Caco-2 (cell line): ENCODE measurements around the gene PLA2G2D. TPM values are rescaled to one million over a fixed set of nuclear protein-coding genes. Genes with fewer than 3 reads are reported as not detected.

Experiments used
- BruUV-seq: library from RNA; stranded (reverse); fragments of 400-500 nt; replicated peaks from 2 replicates; lab custom pipeline; 2021; lab: Mats Ljungman, UMichigan
- CTCF ChIA-PET: fragments of 300-600 bp; sonication (Branson Sonifier 250); formaldehyde crosslinking; loops from one replicate; lab custom pipeline; 2022; ENCODE audit warnings: antibody characterized with exemption; lab: Charles Lee
- POLR2A ChIA-PET: fragments of 300-600 bp; sonication (Branson Sonifier 250); formaldehyde crosslinking; loops from one replicate; lab custom pipeline; 2022; ENCODE audit warnings: antibody characterized with exemption; lab: Charles Lee
- DNase-seq, 2 experiments: peaks; one replicate each; pipeline versions ENCODE4 v3.0.0 to v3.0.0-alpha.2; 2020 to 2022
- H3K27me3 ChIP-seq: replicated peaks from 2 replicates; pipeline ENCODE4 v1.6.0; 2011; ENCODE audit warnings: low read length; ENCODE audit not compliant: control insufficient read depth, insufficient read depth
- H3K36me3 ChIP-seq: 2 replicates; pipeline ENCODE4 v1.5.1; 2011; ENCODE audit warnings: low read length; ENCODE audit not compliant: control insufficient read depth, insufficient read depth
- H3K4me1 ChIP-seq: fragments of 250-450 bp; sonication (Bioruptor Pico); 2 replicates; pipeline ENCODE4 v1.5.1; 2020; ENCODE audit warnings: mild to moderate bottlenecking
- H3K4me3 ChIP-seq: 2 replicates; pipeline ENCODE4 v1.5.1; 2011; ENCODE audit warnings: low read depth, mild to moderate bottlenecking, control low read depth, low read length
- H3K9me3 ChIP-seq: fragments of 250-450 bp; sonication (Bioruptor Pico); 2 replicates; pipeline ENCODE4 v1.5.1; 2020; ENCODE audit warnings: mild to moderate bottlenecking, moderate library complexity
- H3K27ac Mint-ChIP-seq: one replicate; pipeline ENCODE4 v1.8.0; 2022; ENCODE audit warnings: mixed read lengths; ENCODE audit not compliant: unreplicated experiment
- H3K27me3 Mint-ChIP-seq: one replicate; pipeline ENCODE4 v1.8.0; 2022; ENCODE audit warnings: mixed read lengths; ENCODE audit not compliant: insufficient read depth, unreplicated experiment
- H3K36me3 Mint-ChIP-seq: one replicate; pipeline ENCODE4 v1.8.0; 2022; ENCODE audit warnings: mild to moderate bottlenecking, mixed read lengths; ENCODE audit not compliant: insufficient read depth, unreplicated experiment
- H3K4me1 Mint-ChIP-seq: one replicate; pipeline ENCODE4 v1.8.0; 2022; ENCODE audit warnings: low read depth, mixed read lengths; ENCODE audit not compliant: unreplicated experiment
- H3K4me3 Mint-ChIP-seq: one replicate; pipeline ENCODE4 v1.8.0; 2022; ENCODE audit warnings: mild to moderate bottlenecking, moderate library complexity, mixed read lengths; ENCODE audit not compliant: unreplicated experiment
- H3K9me3 Mint-ChIP-seq: one replicate; pipeline ENCODE4 v1.8.0; 2022; ENCODE audit warnings: mixed read lengths; ENCODE audit not compliant: unreplicated experiment
- CTCF ChIP-seq, 2 experiments: fragments of 200-600 bp in 1 of 2; IDR thresholded peaks; 1 replicate in 1 of 2; 2 replicates in 1 of 2; pipeline versions ENCODE4 v1.5.1 to v1.8.0; 2011 to 2022; ENCODE audit warnings: antibody characterized with exemption in 1 of 2, control low read depth in 1 of 2, inconsistent platforms in 1 of 2, low read depth in 1 of 2, low read length in 1 of 2, mild to moderate bottlenecking in 1 of 2, moderate library complexity in 1 of 2; ENCODE audit not compliant: insufficient read depth in 1 of 2, severe bottlenecking in 1 of 2, unreplicated experiment in 1 of 2
- intact Hi-C: fragments of 100-400 bp; cut with micrococcal nuclease; formaldehyde crosslinking; loops from one replicate; pipeline ENCODE4 v1.10.0; 2022; ENCODE audit not compliant: unreplicated experiment
- total RNA-seq: library from RNA; stranded (reverse); gene quantifications from 2 replicates; pipeline ENCODE4 v1.2.3, GENCODE V29; 2022

PLA2G2D gene
- total RNA-seq, 1 experiment from 2014 or later, result not detected

- Mint-ChIP-seq H3K27ac (no peak overlapping the region), H3K27me3 (no peaks in the 10 kb centered on the region), H3K4me1 (no peaks in the 10 kb centered on the region), H3K9me3 (no peaks in the 10 kb centered on the region), H3K36me3 (no peaks in the 10 kb centered on the region), H3K4me3 (no peak overlapping the region)
- ChIA-PET CTCF (no interaction called here), POLR2A (no interaction called here)
- intact Hi-C loops, result no loop called here
- H3K9me3 ChIP-seq, result no peaks in the 10 kb centered on the region
- no peak for TF ChIP-seq CTCF (IDR thresholded peaks at IDR 0.05; ENCODE audit: insufficient read depth in 1 of 2, low read depth in 1 of 2, low read length in 1 of 2, severe bottlenecking in 1 of 2, unreplicated experiment in 1 of 2)
- no peaks in the 10 kb centered on the region for H3K27me3 ChIP-seq
- H3K4me1 ChIP-seq, result no peaks in the 10 kb centered on the region
- no peaks in the 10 kb centered on the region for H3K36me3 ChIP-seq
- H3K4me3 ChIP-seq, result no peak overlapping the region
- BruUV-seq, result no TSS peak
- no peak for DNase-seq
These were observed 22.4 kb downstream of the PLA2G2D start for GRCh38 chr1:20096840-20097447.

- intact Hi-C loops, result no loop called here
- TF ChIP-seq CTCF (IDR thresholded peaks at IDR 0.05; ENCODE audit: insufficient read depth in 1 of 2, low read depth in 1 of 2, low read length in 1 of 2, severe bottlenecking in 1 of 2, unreplicated experiment in 1 of 2), result no peak
- Histone ChIP-seq H3K9me3 (no peaks in the 10 kb centered on the region), H3K36me3 (no peaks in the 10 kb centered on the region), H3K4me3 (no peak overlapping the region), H3K27me3 (no peaks in the 10 kb centered on the region), H3K4me1 (no peaks in the 10 kb centered on the region)
- no peak overlapping the region for H3K27ac Mint-ChIP-seq
- POLR2A ChIA-PET, result no interaction called here
- no peaks in the 10 kb centered on the region for H3K36me3 Mint-ChIP-seq
- H3K9me3 Mint-ChIP-seq, result no peaks in the 10 kb centered on the region
- H3K4me3 Mint-ChIP-seq, result no peak overlapping the region
- BruUV-seq, result no TSS peak
- CTCF ChIA-PET, result interaction anchor here (0.5 kb wide), 1 partner anchor 422 kb away, joined by 3 read pairs; no protein-coding TSS in a partner anchor
- H3K27me3 Mint-ChIP-seq, result no peaks in the 10 kb centered on the region
- H3K4me1 Mint-ChIP-seq, result no peaks in the 10 kb centered on the region
- DNase-seq, result no peak
These were observed 23.5 kb downstream of the PLA2G2D start for GRCh38 chr1:20095564-20096434.

- BruUV-seq, result no TSS peak
- POLR2A ChIA-PET, result no interaction called here
- CTCF ChIA-PET, result no interaction called here
These were observed 25.4 kb downstream of the PLA2G2D start for GRCh38 chr1:20093940-20094391.

More at GRCh38 chr1:20093940-20094391, 25.4 kb downstream of the PLA2G2D start:
- DNase-seq, result no peak
- H3K4me3 Mint-ChIP-seq, result no peak overlapping the region
- H3K9me3 Mint-ChIP-seq, result no peaks in the 10 kb centered on the region
- Histone ChIP-seq H3K36me3 (no peaks in the 10 kb centered on the region), H3K4me1 (no peaks in the 10 kb centered on the region), H3K9me3 (no peaks in the 10 kb centered on the region), H3K27me3 (no peaks in the 10 kb centered on the region), H3K4me3 (no peak overlapping the region)
- intact Hi-C loops, result no loop called here
- no peaks in the 10 kb centered on the region for H3K36me3 Mint-ChIP-seq
- TF ChIP-seq CTCF (IDR thresholded peaks at IDR 0.05; ENCODE audit: insufficient read depth in 1 of 2, low read depth in 1 of 2, low read length in 1 of 2, severe bottlenecking in 1 of 2, unreplicated experiment in 1 of 2), result no peak
- H3K27ac Mint-ChIP-seq, result no peak overlapping the region
- no peaks in the 10 kb centered on the region for H3K27me3 Mint-ChIP-seq
- no peaks in the 10 kb centered on the region for H3K4me1 Mint-ChIP-seq
